Breast epithelium (tissue), 4 donors: Measurements from ENCODE around the gene PAXX. TPM values are rescaled to one million over a fixed set of nuclear protein-coding genes. Genes with fewer than 3 reads are reported as not detected.

Source experiments
- DNase-seq, 2 donors: peaks; one replicate each; pipeline ENCODE4 v3.0.0-alpha.2; 2019; ENCODE audit warnings: low spot score in 2 of 2
- H3K27ac ChIP-seq, 2 donors: fragments of 200-600 bp; sonication (generic) in 1 of 2; one replicate each; pipeline ENCODE4 v1.5.1; 2016 to 2019; ENCODE audit warnings: mild to moderate bottlenecking in 1 of 2
- H3K27me3 ChIP-seq, 2 donors: fragments of 200-600 bp; sonication (generic) in 1 of 2; one replicate each; pipeline versions ENCODE4 v1.5.1 to v1.6.0; 2017 to 2019; ENCODE audit warnings: control low read depth in 1 of 2, mild to moderate bottlenecking in 1 of 2
- H3K36me3 ChIP-seq: fragments of 200-600 bp; one replicate; pipeline ENCODE4 v1.5.1; 2019
- H3K4me1 ChIP-seq, 2 donors: fragments of 200-600 bp; sonication (generic); one replicate each; pipeline ENCODE4 v1.5.1; 2016 to 2019; ENCODE audit warnings: control low read depth in 1 of 2
- H3K4me3 ChIP-seq, 3 donors: fragments of 200-600 bp; sonication (generic); 1 replicate in 2 of 3; 2 replicates in 1 of 3; pipeline ENCODE4 v1.5.1; 2016 to 2019; ENCODE audit warnings: mild to moderate bottlenecking in 3 of 3, moderate library complexity in 2 of 3
- H3K9me3 ChIP-seq, 2 donors: fragments of 200-600 bp; sonication (generic) in 1 of 2; one replicate each; pipeline ENCODE4 v1.5.1; 2016 to 2019; ENCODE audit warnings: control low read depth in 1 of 2
- CTCF ChIP-seq, 3 donors: fragments of 450-650 bp; IDR thresholded peaks; one replicate each; pipeline ENCODE4 v1.5.1; 2016 to 2017; ENCODE audit warnings: antibody characterized with exemption in 3 of 3, mild to moderate bottlenecking in 3 of 3, moderate library complexity in 3 of 3
- POLR2A ChIP-seq: fragments of 450-650 bp; IDR thresholded peaks from one replicate; pipeline ENCODE4 v1.6.1; 2016; ENCODE audit warnings: antibody characterized with exemption, mild to moderate bottlenecking, moderate library complexity
- POLR2AphosphoS5 ChIP-seq, 3 donors: sonication (generic); formaldehyde crosslinking; IDR thresholded peaks; one replicate each; pipeline ENCODE4 v1.6.1; 2017; ENCODE audit warnings: antibody characterized with exemption in 3 of 3
- intact Hi-C: fragments of 100-400 bp; cut with DNase I; formaldehyde crosslinking; loops from one replicate; pipeline ENCODE4 v1.15.1; 2023; ENCODE audit warnings: low total_unique reads
- total RNA-seq, 3 donors: library from RNA; depleted of rRNA; stranded (reverse); fragments of >200 nt; gene quantifications; one replicate each; pipeline ENCODE4 v1.1.0, GENCODE V29; 2016

PAXX gene
- total RNA-seq, 3 donors from 2014 or later: 24.6 to 66.2 (median 49.2) TPM

DNA sequence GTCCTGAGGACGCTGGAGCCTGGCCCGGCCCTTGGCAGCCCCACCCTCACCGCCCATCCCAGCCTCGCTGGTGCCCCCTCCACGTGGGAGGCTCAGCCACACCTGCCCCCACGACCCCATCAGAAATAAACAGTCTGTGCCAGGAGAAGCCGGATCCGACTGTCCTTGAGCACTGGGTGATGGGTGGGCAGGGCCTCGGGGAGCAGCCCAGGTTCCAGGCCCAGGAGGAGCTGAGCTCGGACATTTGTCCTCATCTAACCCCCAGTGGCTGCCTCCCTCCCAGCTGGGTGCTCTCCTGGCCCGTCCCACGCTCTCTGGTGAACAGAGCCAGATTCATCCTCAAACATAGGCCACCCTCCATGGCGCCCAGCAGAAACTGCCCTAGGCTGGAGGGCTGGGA lies 19.5 kb upstream of the PAXX start:
- no peak for DNase-seq
- Histone ChIP-seq H3K4me1 (no peaks in the 10 kb centered on the region), H3K27me3 (no peaks in the 10 kb centered on the region), H3K4me3 (no peak overlapping the region), H3K9me3 (no peaks in the 10 kb centered on the region), H3K27ac (no peak overlapping the region), H3K36me3 (no peaks in the 10 kb centered on the region)
- TF ChIP-seq POLR2AphosphoS5 (IDR thresholded peaks at IDR 0.05): no peak
- TF ChIP-seq POLR2A: no peak
- no peak for TF ChIP-seq CTCF (IDR thresholded peaks at IDR 0.05)
- intact Hi-C loops: no loop called here

- intact Hi-C loops: no loop called here
- DNase-seq: no peak
- H3K27ac ChIP-seq: no peak overlapping the region
- TF ChIP-seq CTCF (IDR thresholded peaks at IDR 0.05): no peak
- TF ChIP-seq POLR2AphosphoS5 (IDR thresholded peaks at IDR 0.05): no peak
- TF ChIP-seq POLR2A: no peak
- H3K27me3 ChIP-seq: no peaks in the 10 kb centered on the region
- no peaks in the 10 kb centered on the region for H3K36me3 ChIP-seq
- H3K9me3 ChIP-seq: no peaks in the 10 kb centered on the region
- H3K4me1 ChIP-seq: no peaks in the 10 kb centered on the region
- no peak overlapping the region for H3K4me3 ChIP-seq
Observed at GRCh38 chr9:136973618-136974617, 18.3 kb upstream of the PAXX start.

GRCh38 chr9:136974817-136975535 lies 17.2 kb upstream of the PAXX start:
- intact Hi-C loops: no loop called here
- no peaks in the 10 kb centered on the region for H3K4me1 ChIP-seq
- TF ChIP-seq POLR2A (no peak), POLR2AphosphoS5 (IDR thresholded peaks at IDR 0.05) (no peak), CTCF (IDR thresholded peaks at IDR 0.05) (no peak)

GRCh38 chr9:136975644-136976043 lies 16.6 kb upstream of the PAXX start:
- H3K27ac ChIP-seq: no peak overlapping the region
- H3K9me3 ChIP-seq: no peaks in the 10 kb centered on the region
- no peak for DNase-seq
- no peak for TF ChIP-seq POLR2AphosphoS5 (IDR thresholded peaks at IDR 0.05)
- TF ChIP-seq CTCF (IDR thresholded peaks at IDR 0.05): no peak
- no peak for TF ChIP-seq POLR2A
- H3K27me3 ChIP-seq: no peaks in the 10 kb centered on the region
- H3K4me1 ChIP-seq: no peaks in the 10 kb centered on the region
- intact Hi-C loops: no loop called here
- no peak overlapping the region for H3K4me3 ChIP-seq
- no peaks in the 10 kb centered on the region for H3K36me3 ChIP-seq

More at GRCh38 chr9:136974817-136975535, 17.2 kb upstream of the PAXX start:
- H3K9me3 ChIP-seq: no peaks in the 10 kb centered on the region
- H3K27ac ChIP-seq: no peak overlapping the region
- H3K36me3 ChIP-seq: no peaks in the 10 kb centered on the region
- no peak for DNase-seq
- no peaks in the 10 kb centered on the region for H3K27me3 ChIP-seq
- no peak overlapping the region for H3K4me3 ChIP-seq

GRCh38 chr9:136977223-136977622 lies 15.0 kb upstream of the PAXX start, which contains the start of gene PTGDS:
Gene PTGDS, plus strand, starts transcription at chr9:136977504. Its CDS starts 75 bp downstream, at chr9:136977579.
- Histone ChIP-seq H3K9me3 (no peaks in the 10 kb centered on the region), H3K27ac (peak within 1 kb of the TSS; percentile 7 to 55), H3K27me3 (no peaks in the 10 kb centered on the region), H3K36me3 (no peaks in the 10 kb centered on the region), H3K4me3 (peak within 1 kb of the TSS; percentile 35 to 72 (median 57)), H3K4me1 (no peaks in the 10 kb centered on the region)
- no peak for DNase-seq
- intact Hi-C loops: no loop called here
- TF ChIP-seq POLR2A: no peak
